ENCODE measurements around the gene TMEM131. TPM values are rescaled to one million over a fixed set of nuclear protein-coding genes. Genes with fewer than 3 reads are reported as not detected.

TMEM131 gene
- total RNA-seq, 3 donors from 2014 or later = 58.3 to 110 (median 67.7) TPM

GRCh38 chr2:97761192-97761591 is 234.6 kb downstream of the TMEM131 start:
- peak in 1 of 3 donors; percentile 65 for DNase-seq
- Histone ChIP-seq H3K4me1 (ENCODE audit: low read depth) (no peaks in the 10 kb centered on the region), H3K9me3 (no peaks in the 10 kb centered on the region), H3K36me3 (ENCODE audit: low read depth) (peaks cover 3% of the 10 kb centered on the region), H3K4me3 (no peak overlapping the region)
- intact Hi-C loops (cut with DNase I, micrococcal nuclease) = no loop called here
- no peak for TF ChIP-seq CTCF (IDR thresholded peaks at IDR 0.05)
- peak; percentile 46 for ATAC-seq

- TF ChIP-seq CTCF (IDR thresholded peaks at IDR 0.05) = no peak
- no peak for DNase-seq
- Histone ChIP-seq H3K4me1 (ENCODE audit: low read depth) (no peaks in the 10 kb centered on the region), H3K36me3 (ENCODE audit: low read depth) (peaks cover 3% of the 10 kb centered on the region), H3K4me3 (no peak overlapping the region), H3K9me3 (no peaks in the 10 kb centered on the region)
- intact Hi-C loops (cut with DNase I, micrococcal nuclease) = no loop called here
- no peak for ATAC-seq
These were observed 235.2 kb downstream of the TMEM131 start for GRCh38 chr2:97760480-97761049.

- H3K4me3 ChIP-seq = no peak overlapping the region
- H3K4me1 ChIP-seq (ENCODE audit: low read depth) = no peaks in the 10 kb centered on the region
- DNase-seq (no peak), ATAC-seq (no peak)
- no peaks in the 10 kb centered on the region for H3K9me3 ChIP-seq
- intact Hi-C loops (cut with DNase I, micrococcal nuclease) = no loop called here
- TF ChIP-seq CTCF (IDR thresholded peaks at IDR 0.05) = no peak
- H3K36me3 ChIP-seq (ENCODE audit: low read depth) = peaks cover 3% of the 10 kb centered on the region
These were observed 235.9 kb downstream of the TMEM131 start for GRCh38 chr2:97759727-97760407.

- no peak for TF ChIP-seq CTCF (IDR thresholded peaks at IDR 0.05)
- intact Hi-C loops (cut with DNase I, micrococcal nuclease) = no loop called here
- Histone ChIP-seq H3K4me3 (no peak overlapping the region), H3K36me3 (ENCODE audit: low read depth) (peaks cover 3% of the 10 kb centered on the region), H3K9me3 (no peaks in the 10 kb centered on the region), H3K4me1 (ENCODE audit: low read depth) (no peaks in the 10 kb centered on the region)
- DNase-seq (no peak), ATAC-seq (no peak)
These were observed 237.5 kb downstream of the TMEM131 start for GRCh38 chr2:97758131-97758705.

GRCh38 chr2:97757062-97757461 is 238.7 kb downstream of the TMEM131 start:
- H3K4me1 ChIP-seq (ENCODE audit: low read depth) = no peaks in the 10 kb centered on the region
- H3K4me3 ChIP-seq = no peak overlapping the region
- peaks cover 3% of the 10 kb centered on the region for H3K36me3 ChIP-seq (ENCODE audit: low read depth)
- intact Hi-C loops (cut with DNase I, micrococcal nuclease) = no loop called here
- DNase-seq = no peak
- H3K9me3 ChIP-seq = no peaks in the 10 kb centered on the region
- no peak for ATAC-seq
- no peak for TF ChIP-seq CTCF (IDR thresholded peaks at IDR 0.05)
